Trophoblast cell (in vitro differentiated cells and primary cell): ENCODE measurements around the gene MLC1.

Experiments
- DNase-seq, 2 donors: peaks; one replicate each; pipeline ENCODE4 v3.0.0-alpha.2; 2016
- H2AFZ ChIP-seq: 2 replicates; pipeline ENCODE4 v1.6.1; 2013; ENCODE audit warnings: low read length, moderate library complexity, mild to moderate bottlenecking; ENCODE audit not compliant: insufficient read depth, poor library complexity
- H2AK5ac ChIP-seq: 2 replicates; pipeline ENCODE4 v1.6.1; 2013; ENCODE audit warnings: mild to moderate bottlenecking, low read length
- H2BK120ac ChIP-seq: 2 replicates; pipeline ENCODE4 v1.6.1; 2013; ENCODE audit warnings: low read length, mild to moderate bottlenecking, moderate library complexity; ENCODE audit not compliant: insufficient read depth, poor library complexity
- H2BK12ac ChIP-seq: 2 replicates; pipeline ENCODE4 v1.6.1; 2013; ENCODE audit warnings: mild to moderate bottlenecking, low read length, moderate library complexity
- H2BK5ac ChIP-seq: 2 replicates; pipeline ENCODE4 v1.6.1; 2013; ENCODE audit warnings: low read length, low read depth, moderate library complexity, mild to moderate bottlenecking; ENCODE audit not compliant: poor library complexity
- H3K14ac ChIP-seq: 2 replicates; pipeline ENCODE4 v1.6.1; 2013; ENCODE audit warnings: mild to moderate bottlenecking, low read length
- H3K18ac ChIP-seq: 2 replicates; pipeline ENCODE4 v1.6.1; 2013; ENCODE audit warnings: mild to moderate bottlenecking, low read length
- H3K23ac ChIP-seq: 2 replicates; pipeline ENCODE4 v1.6.1; 2013; ENCODE audit warnings: low read length
- H3K27ac ChIP-seq: 2 replicates; pipeline ENCODE4 v1.5.1; 2013; ENCODE audit warnings: low read depth, mild to moderate bottlenecking, inconsistent platforms, low read length, moderate library complexity
- H3K27me3 ChIP-seq: 2 replicates; pipeline ENCODE4 v1.6.1; 2013; ENCODE audit warnings: inconsistent platforms, mild to moderate bottlenecking, low read length, moderate library complexity; ENCODE audit not compliant: insufficient read depth
- H3K36me3 ChIP-seq, 2 experiments: 1 replicate in 1 of 2; 2 replicates in 1 of 2; pipeline ENCODE4 v1.6.1; 2013; ENCODE audit warnings: low read length in 2 of 2, mild to moderate bottlenecking in 2 of 2, moderate library complexity in 1 of 2; ENCODE audit not compliant: insufficient read depth in 2 of 2, control insufficient read depth in 1 of 2
- H3K4ac ChIP-seq: 2 replicates; pipeline ENCODE4 v1.6.1; 2013; ENCODE audit warnings: low read depth, mild to moderate bottlenecking, low read length, moderate library complexity
- H3K4me1 ChIP-seq, 2 experiments: 1 replicate in 1 of 2; 2 replicates in 1 of 2; pipeline ENCODE4 v1.6.1; 2013; ENCODE audit warnings: low read length in 2 of 2, mild to moderate bottlenecking in 2 of 2, moderate library complexity in 1 of 2; ENCODE audit not compliant: insufficient read depth in 2 of 2, control insufficient read depth in 1 of 2
- H3K4me2 ChIP-seq: 2 replicates; pipeline ENCODE4 v1.6.1; 2013; ENCODE audit warnings: inconsistent platforms, mild to moderate bottlenecking, low read length, moderate library complexity
- H3K4me3 ChIP-seq: 2 replicates; pipeline ENCODE4 v1.5.1; 2013; ENCODE audit warnings: mild to moderate bottlenecking, low read depth, low read length, inconsistent platforms
- H3K79me1 ChIP-seq: one replicate; pipeline ENCODE4 v1.6.1; 2013; ENCODE audit warnings: low read length
- H3K79me2 ChIP-seq: 2 replicates; pipeline ENCODE4 v1.6.1; 2013; ENCODE audit warnings: low read length, mild to moderate bottlenecking; ENCODE audit not compliant: control insufficient read depth, insufficient read depth, poor library complexity
- H3K9ac ChIP-seq: 2 replicates; pipeline ENCODE4 v1.6.1; 2013; ENCODE audit warnings: mild to moderate bottlenecking, low read length
- H3K9me3 ChIP-seq: 2 replicates; pipeline ENCODE4 v1.6.1; 2013; ENCODE audit warnings: low read depth, mild to moderate bottlenecking, control low read depth, inconsistent platforms, low read length; ENCODE audit not compliant: insufficient read depth
- H4K12ac ChIP-seq: 2 replicates; pipeline ENCODE4 v1.6.1; 2013; ENCODE audit warnings: low read depth, mild to moderate bottlenecking, low read length, moderate library complexity
- H4K8ac ChIP-seq: 2 replicates; pipeline ENCODE4 v1.6.1; 2013; ENCODE audit warnings: low read depth, mild to moderate bottlenecking, low read length, moderate library complexity
- H4K91ac ChIP-seq: one replicate; pipeline ENCODE4 v1.6.1; 2013; ENCODE audit warnings: low read depth, mild to moderate bottlenecking, low read length, moderate library complexity
- WGBS: extraction: QIAGEN DNeasy Blood & Tissue Kit; methylation state at CpG from one replicate; pipeline ENCODE4 v1.1.7; 2013; ENCODE audit warnings: missing lambda C conversion rate; ENCODE audit not compliant: insufficient read length, insufficient coverage; ENCODE audit errors: extremely low coverage; 5-methylcytosine and 5-hydroxymethylcytosine counted together

The MLC1 gene

GRCh38 chr22:50040717-50041116 lies 44.5 kb downstream of the MLC1 start:
- no peaks in the 10 kb centered on the region for H3K36me3 ChIP-seq
- no peak overlapping the region for H3K23ac ChIP-seq
- H2AFZ ChIP-seq = no peak overlapping the region
- H3K4me2 ChIP-seq = no peak overlapping the region
- H4K12ac ChIP-seq = no peak overlapping the region
- no peak overlapping the region for H4K8ac ChIP-seq
- no peaks in the 10 kb centered on the region for H3K27me3 ChIP-seq
- H4K91ac ChIP-seq = no peak overlapping the region
- no peak overlapping the region for H3K27ac ChIP-seq
- no peak overlapping the region for H3K18ac ChIP-seq
- no peak overlapping the region for H3K4ac ChIP-seq
- H3K79me2 ChIP-seq = no peaks in the 10 kb centered on the region
- no peaks in the 10 kb centered on the region for H3K4me1 ChIP-seq
- no peak overlapping the region for H2BK12ac ChIP-seq
- no peak for DNase-seq
- no peak overlapping the region for H2BK5ac ChIP-seq
- H3K9ac ChIP-seq = no peak overlapping the region
- no peaks in the 10 kb centered on the region for H3K79me1 ChIP-seq
- no peak overlapping the region for H2AK5ac ChIP-seq
- no peak overlapping the region for H2BK120ac ChIP-seq
- peaks cover 8% of the 10 kb centered on the region for H3K9me3 ChIP-seq
- H3K14ac ChIP-seq = no peak overlapping the region
- H3K4me3 ChIP-seq = no peak overlapping the region
- WGBS = no CpG with 5 or more reads among the region's 7 CpGs

DNA sequence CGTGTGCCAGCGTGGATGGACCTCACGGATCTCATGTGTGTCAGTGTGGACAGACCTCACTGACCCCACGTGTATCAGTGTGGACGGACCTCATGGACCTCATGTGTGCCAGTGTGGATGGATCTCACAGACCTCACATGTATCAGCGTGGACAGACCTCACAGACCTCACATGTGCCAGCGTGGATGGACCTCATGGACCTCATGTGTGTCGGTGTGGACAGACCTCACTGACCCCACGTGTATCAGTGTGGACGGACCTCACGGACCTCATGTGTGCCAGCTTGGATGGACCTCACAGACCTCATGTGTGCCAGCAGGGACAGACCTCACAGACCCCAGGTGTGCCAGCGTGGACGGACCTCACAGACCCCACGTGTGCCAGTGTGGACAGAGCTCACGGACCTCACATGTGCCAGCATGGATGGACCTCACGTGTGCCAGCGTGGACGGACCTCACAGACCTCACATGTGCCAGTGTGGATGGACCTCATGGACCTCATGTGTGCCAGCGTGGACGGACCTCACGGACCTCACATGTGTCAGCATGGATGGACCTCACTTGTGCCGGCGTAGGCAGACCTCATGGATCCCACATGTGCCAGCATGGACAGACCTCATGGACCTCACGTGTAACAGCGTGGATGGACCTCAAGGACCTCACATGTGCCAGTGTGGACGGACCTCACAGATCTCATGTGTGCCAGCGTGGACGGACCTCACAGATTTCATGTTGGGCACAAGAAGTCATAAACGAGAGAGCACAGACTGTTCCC lies 45.4 kb downstream of the MLC1 start:
- Histone ChIP-seq H3K9ac (no peak overlapping the region), H3K36me3 (no peaks in the 10 kb centered on the region), H3K4ac (no peak overlapping the region), H3K4me1 (no peaks in the 10 kb centered on the region), H3K79me1 (no peaks in the 10 kb centered on the region), H2AFZ (no peak overlapping the region), H3K4me2 (no peak overlapping the region), H4K91ac (no peak overlapping the region), H3K23ac (no peak overlapping the region), H3K9me3 (peaks cover 8% of the 10 kb centered on the region), H3K27ac (no peak overlapping the region), H2BK5ac (no peak overlapping the region), H3K4me3 (no peak overlapping the region), H2BK120ac (no peak overlapping the region), H3K18ac (no peak overlapping the region), H4K12ac (no peak overlapping the region), H3K14ac (no peak overlapping the region), H3K27me3 (no peaks in the 10 kb centered on the region), H4K8ac (no peak overlapping the region), H2BK12ac (no peak overlapping the region), H3K79me2 (no peaks in the 10 kb centered on the region), H2AK5ac (no peak overlapping the region)
- WGBS = no CpG with 5 or more reads among the region's 29 CpGs
- DNase-seq = no peak

DNA sequence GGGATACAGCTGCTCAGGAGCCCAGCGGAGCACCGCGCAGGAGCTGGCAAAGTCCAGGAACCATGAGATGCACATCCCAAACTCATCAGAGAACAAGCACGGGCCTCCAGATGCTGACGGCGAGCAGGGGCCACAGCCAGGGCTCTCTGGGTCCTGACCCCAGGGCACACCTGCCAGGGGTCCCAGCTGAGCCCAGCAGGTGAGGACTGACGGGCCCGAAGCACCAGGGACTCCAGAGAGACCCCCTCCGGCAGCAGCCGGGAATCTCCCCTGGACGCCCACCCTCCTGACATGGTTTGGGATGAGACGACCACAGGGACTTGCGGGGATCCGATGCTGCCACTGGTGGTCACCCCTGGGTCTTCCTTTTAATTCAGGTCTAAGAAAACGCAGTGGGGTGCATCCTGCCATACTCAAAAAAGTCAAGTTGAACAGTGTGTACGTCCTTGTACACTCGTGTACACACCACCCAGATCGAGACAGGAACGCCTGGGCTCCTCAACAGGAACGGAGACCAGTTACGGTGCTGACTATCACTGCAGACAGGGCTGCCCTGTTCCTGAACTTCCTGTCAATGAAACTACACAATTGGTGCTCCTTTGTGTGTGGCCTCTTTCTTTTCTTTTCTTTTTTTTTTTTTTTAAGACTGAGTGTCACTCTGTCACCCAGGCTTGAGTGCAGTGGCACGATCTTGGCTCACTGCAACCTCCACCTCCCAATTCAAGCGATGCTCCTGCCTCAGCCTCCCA lies 49.1 kb downstream of the MLC1 start:
- H3K14ac ChIP-seq = no peak overlapping the region
- no peak overlapping the region for H4K8ac ChIP-seq
- no peaks in the 10 kb centered on the region for H3K79me2 ChIP-seq
- WGBS = no CpG with 5 or more reads among the region's 23 CpGs
- H4K12ac ChIP-seq = no peak overlapping the region
- H3K79me1 ChIP-seq = no peaks in the 10 kb centered on the region
- H3K23ac ChIP-seq = no peak overlapping the region
- H3K27me3 ChIP-seq = no peaks in the 10 kb centered on the region
- H3K4me3 ChIP-seq = no peak overlapping the region
- H3K36me3 ChIP-seq = no peaks in the 10 kb centered on the region
- H3K9ac ChIP-seq = no peak overlapping the region
- no peak overlapping the region for H2BK5ac ChIP-seq
- no peak overlapping the region for H3K4me2 ChIP-seq
- H3K4me1 ChIP-seq = no peaks in the 10 kb centered on the region
- no peak overlapping the region for H2BK12ac ChIP-seq
- no peak overlapping the region for H3K27ac ChIP-seq
- no peak overlapping the region for H3K4ac ChIP-seq
- H4K91ac ChIP-seq = no peak overlapping the region
- no peak overlapping the region for H2AFZ ChIP-seq
- H3K9me3 ChIP-seq = peaks cover 10% of the 10 kb centered on the region
- DNase-seq = no peak
- H3K18ac ChIP-seq = no peak overlapping the region
- no peak overlapping the region for H2AK5ac ChIP-seq
- no peak overlapping the region for H2BK120ac ChIP-seq

GRCh38 chr22:50035131-50035881 lies 49.9 kb downstream of the MLC1 start:
- no peaks in the 10 kb centered on the region for H3K79me1 ChIP-seq
- H3K27me3 ChIP-seq = no peaks in the 10 kb centered on the region
- no peak overlapping the region for H3K4ac ChIP-seq
- no CpG with 5 or more reads among the region's 24 CpGs for WGBS
- no peaks in the 10 kb centered on the region for H3K36me3 ChIP-seq
- H4K8ac ChIP-seq = no peak overlapping the region
- H2BK5ac ChIP-seq = no peak overlapping the region
- no peak overlapping the region for H3K14ac ChIP-seq
- H3K4me1 ChIP-seq = no peaks in the 10 kb centered on the region
- H3K18ac ChIP-seq = no peak overlapping the region
- H3K4me2 ChIP-seq = no peak overlapping the region
- H4K91ac ChIP-seq = no peak overlapping the region
- H3K4me3 ChIP-seq = no peak overlapping the region
- H2AK5ac ChIP-seq = no peak overlapping the region
- peaks cover 10% of the 10 kb centered on the region for H3K9me3 ChIP-seq
- H3K27ac ChIP-seq = no peak overlapping the region
- no peak for DNase-seq
- H3K79me2 ChIP-seq = no peaks in the 10 kb centered on the region
- no peak overlapping the region for H2BK120ac ChIP-seq
- no peak overlapping the region for H2BK12ac ChIP-seq
- no peak overlapping the region for H3K9ac ChIP-seq
- H3K23ac ChIP-seq = no peak overlapping the region
- H2AFZ ChIP-seq = no peak overlapping the region
- no peak overlapping the region for H4K12ac ChIP-seq
